ENCODE data around the gene CACNB1. TPM values are rescaled to one million over a fixed set of nuclear protein-coding genes. Genes with fewer than 3 reads are reported as not detected.

Gene CACNB1
- total and polyA plus RNA-seq, 10 of the 15 experiments (the other 5 are each of a cell fraction or from before 2014, with no cell fraction given), result 0.06 to 15.6 (median 6.3) TPM

GRCh38 chr17:39231591-39232551 lies 34.4 kb upstream of the CACNB1 start (continued):
- TF ChIP-seq NKRF (conservative IDR thresholded peaks at IDR 0.05) (no peak), ETV6 (conservative IDR thresholded peaks at IDR 0.05 in 1 of 2, IDR thresholded peaks at IDR 0.05 in 1 of 2; ENCODE audit: borderline replicate concordance in 1 of 2, low read depth in 1 of 2) (no peak), ZNF207 (IDR thresholded peaks at IDR 0.05; ENCODE audit: borderline replicate concordance) (no peak), CHD4 (IDR thresholded peaks at IDR 0.05) (no peak), EZH2 (IDR thresholded peaks at IDR 0.05; ENCODE audit: borderline replicate concordance, control insufficient read depth, low read depth, low read length) (no peak), FOXM1 (IDR thresholded peaks at IDR 0.05; ENCODE audit: low read depth, low read length) (no peak), ATF3 (IDR thresholded peaks at IDR 0.05; ENCODE audit: borderline replicate concordance, extremely low read depth, low read depth, low read length) (no peak), ZBED1 (IDR thresholded peaks at IDR 0.05; ENCODE audit: borderline replicate concordance) (no peak), NFYA (IDR thresholded peaks at IDR 0.05; ENCODE audit: borderline replicate concordance, low read depth, low read length) (no peak), CEBPZ (IDR thresholded peaks at IDR 0.05; ENCODE audit: low read depth, low read length) (no peak), ZNF622 (IDR thresholded peaks at IDR 0.05) (no peak), SMC3 (IDR thresholded peaks at IDR 0.05; ENCODE audit: borderline replicate concordance, low read length) (peak; percentile 73; the same call in 1 of the 2 replicates), KLF5 (IDR thresholded peaks at IDR 0.05; ENCODE audit: partially characterized antibody) (no peak), RFX5 (IDR thresholded peaks at IDR 0.05; ENCODE audit: low read depth, low read length) (no peak), CBX3 (IDR thresholded peaks at IDR 0.05; ENCODE audit: borderline replicate concordance, low read depth) (no peak), SPI1 (IDR thresholded peaks at IDR 0.05; ENCODE audit: borderline replicate concordance, insufficient read depth, low read depth, low read length) (no peak), ZZZ3 (IDR thresholded peaks at IDR 0.05; ENCODE audit: control insufficient read depth, insufficient read length, low read depth) (no peak), ZBTB11 (CRISPR knock-in tag; IDR thresholded peaks at IDR 0.05) (no peak)
